ENCODE measurements around the gene SPRY4.
A peak's percentile ranks its signal among the peaks of the same experiment; 100 is the strongest.

SPRY4 gene

GRCh38 chr5:142295960-142296860 lies 28.6 kb downstream of the SPRY4 start:
- no peak for TF ChIP-seq CTCF (IDR thresholded peaks at IDR 0.05; ENCODE audit: low read length, missing control alignments)
- DNase-seq (ENCODE audit: low read depth), result no peak
- H3K4me3 ChIP-seq (replicated peaks; ENCODE audit: low read depth, low read length), result no peak overlapping the region

- DNase-seq (ENCODE audit: low read depth), result peak; percentile 56
- no peak overlapping the region for H3K4me3 ChIP-seq (replicated peaks; ENCODE audit: low read depth, low read length)
- no peak for TF ChIP-seq CTCF (IDR thresholded peaks at IDR 0.05; ENCODE audit: low read length, missing control alignments)
These were observed 29.6 kb downstream of the SPRY4 start for GRCh38 chr5:142295084-142295758.

DNA sequence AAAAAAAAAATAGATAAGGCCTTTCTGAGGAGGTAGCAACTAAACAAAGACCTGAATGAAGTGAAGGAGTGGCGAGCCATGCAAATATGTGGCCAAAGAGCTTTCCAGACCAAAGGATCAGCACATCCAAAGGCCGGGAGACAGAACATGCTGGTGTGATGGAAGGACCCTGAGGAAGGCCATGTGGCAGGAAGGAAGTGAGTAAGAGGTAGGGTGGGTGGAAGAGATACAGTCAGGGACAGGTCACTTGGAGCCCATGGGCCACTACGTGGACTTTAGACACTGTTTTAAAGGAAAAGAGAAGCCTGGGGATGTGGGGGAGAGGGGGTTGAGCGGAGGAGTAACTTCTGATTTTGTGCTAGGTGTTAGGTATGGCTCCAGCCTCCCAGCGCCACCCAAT lies 31.3 kb downstream of the SPRY4 start:
- H3K4me3 ChIP-seq (replicated peaks; ENCODE audit: low read depth, low read length), result no peak overlapping the region
- TF ChIP-seq CTCF (IDR thresholded peaks at IDR 0.05; ENCODE audit: low read length, missing control alignments), result no peak
- DNase-seq (ENCODE audit: low read depth), result peak; percentile 55

DNA sequence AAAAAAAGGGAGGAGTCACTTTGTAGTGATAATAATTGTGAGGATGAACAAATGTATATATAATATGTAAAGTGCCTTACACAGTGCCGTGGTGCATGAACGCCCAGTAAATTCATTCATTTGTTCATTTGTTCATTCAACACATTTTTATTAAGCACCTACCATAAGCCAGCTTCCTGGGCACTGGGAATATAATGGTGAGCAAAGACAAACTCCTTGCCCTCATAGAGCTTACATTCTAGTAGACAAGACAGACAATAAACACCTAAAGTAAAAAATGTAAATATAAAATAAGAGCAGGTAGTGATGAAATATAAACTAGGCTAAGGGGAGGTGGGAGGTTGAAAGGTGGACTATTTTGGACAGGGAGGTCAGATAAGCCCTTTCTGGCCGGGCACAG lies 32.0 kb downstream of the SPRY4 start:
- no peak for DNase-seq (ENCODE audit: low read depth)
- H3K4me3 ChIP-seq (replicated peaks; ENCODE audit: low read depth, low read length), result no peak overlapping the region
- TF ChIP-seq CTCF (IDR thresholded peaks at IDR 0.05; ENCODE audit: low read length, missing control alignments), result no peak

DNA sequence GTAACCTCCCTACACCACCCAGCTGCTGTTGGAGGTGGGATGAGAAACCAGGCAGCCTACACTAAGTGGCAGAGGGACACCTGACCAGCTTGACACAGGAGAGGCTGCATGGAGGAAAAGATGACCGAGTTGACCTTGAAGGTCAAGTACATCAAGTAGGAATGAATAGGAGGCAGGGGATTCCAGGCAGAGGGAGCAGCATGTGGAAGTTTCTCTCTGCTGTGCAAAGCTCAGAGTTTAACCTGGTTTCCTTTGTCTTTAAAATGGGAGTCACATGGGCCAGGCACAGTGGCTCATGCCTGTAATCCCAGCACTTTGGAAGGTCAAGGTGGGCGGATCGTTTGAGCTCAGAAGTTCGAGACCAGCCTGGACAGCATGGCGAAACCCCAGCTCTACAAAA lies 32.6 kb downstream of the SPRY4 start:
- DNase-seq (ENCODE audit: low read depth), result no peak
- no peak overlapping the region for H3K4me3 ChIP-seq (replicated peaks; ENCODE audit: low read depth, low read length)
- no peak for TF ChIP-seq CTCF (IDR thresholded peaks at IDR 0.05; ENCODE audit: low read length, missing control alignments)

- H3K4me3 ChIP-seq (replicated peaks; ENCODE audit: low read depth, low read length), result no peak overlapping the region
- no peak for TF ChIP-seq CTCF (IDR thresholded peaks at IDR 0.05; ENCODE audit: low read length, missing control alignments)
- peak; percentile 42 for DNase-seq (ENCODE audit: low read depth)
These were observed 34.1 kb downstream of the SPRY4 start for GRCh38 chr5:142290577-142291299.

All from fibroblast of pulmonary artery (primary cell).